Naive B cell (primary cell): ENCODE measurements around the gene C5orf46. TPM values are rescaled to one million over a fixed set of nuclear protein-coding genes. Genes with fewer than 3 reads are reported as not detected.
A peak's percentile ranks its signal among the peaks of the same experiment; 100 is the strongest.

ENCODE experiments used
- ATAC-seq, 2 donors: fragments of 150-1000 bp; cut with Tn5 transposase; 2 replicates each; pipeline ENCODE4 v1.10.0; 2021; ENCODE audit warnings: low read depth in 2 of 2, mild to moderate bottlenecking in 2 of 2, moderate library complexity in 2 of 2
- DNase-seq: peaks from one replicate; pipeline ENCODE4 v3.0.0; 2022
- H3K27ac Mint-ChIP-seq, 6 donors: one replicate each; pipeline ENCODE4 v1.8.0; 2020 to 2022; ENCODE audit warnings: mild to moderate bottlenecking in 6 of 6, mixed read lengths in 6 of 6, moderate library complexity in 5 of 6, inconsistent platforms in 2 of 6
- H3K27me3 Mint-ChIP-seq, 3 donors: one replicate each; pipeline ENCODE4 v1.8.0; 2021 to 2022; ENCODE audit warnings: mixed read lengths in 3 of 3, mild to moderate bottlenecking in 1 of 3
- H3K36me3 Mint-ChIP-seq, 2 donors: one replicate each; pipeline ENCODE4 v1.8.0; 2020 to 2022; ENCODE audit warnings: mixed read lengths in 2 of 2, inconsistent platforms in 1 of 2, mild to moderate bottlenecking in 1 of 2
- H3K4me1 Mint-ChIP-seq, 3 donors: one replicate each; pipeline ENCODE4 v1.8.0; 2020 to 2022; ENCODE audit warnings: mixed read lengths in 3 of 3, inconsistent platforms in 1 of 3, mild to moderate bottlenecking in 1 of 3, moderate library complexity in 1 of 3
- H3K4me3 Mint-ChIP-seq, 8 donors: one replicate each; pipeline ENCODE4 v1.8.0; 2020 to 2022; ENCODE audit warnings: mild to moderate bottlenecking in 8 of 8, mixed read lengths in 8 of 8, moderate library complexity in 8 of 8, inconsistent platforms in 2 of 8
- H3K9me3 Mint-ChIP-seq, 7 donors: one replicate each; pipeline ENCODE4 v1.8.0; 2020 to 2022; ENCODE audit warnings: mixed read lengths in 7 of 7, mild to moderate bottlenecking in 5 of 7, inconsistent platforms in 2 of 7, moderate library complexity in 1 of 7
- polyA plus RNA-seq, 6 donors: library from polyadenylated mRNA; unstranded; fragments of 300-500 nt; fragmentation: Illumina TruSeq; gene quantifications; one replicate each; pipeline ENCODE4 v1.2.3, GENCODE V29; 2021; ENCODE audit warnings: low read depth in 6 of 6

The C5orf46 gene
- polyA plus RNA-seq, 6 donors from 2014 or later = not detected

- Mint-ChIP-seq H3K4me3 (no peak overlapping the region), H3K27me3 (peaks cover 0 to 8% (median 6%) of the 10 kb centered on the region in 3 donors), H3K27ac (no peak overlapping the region), H3K4me1 (no peaks in the 10 kb centered on the region), H3K9me3 (no peaks in the 10 kb centered on the region), H3K36me3 (no peaks in the 10 kb centered on the region)
- ATAC-seq (no peak), DNase-seq (no peak)
These were observed 42.7 kb downstream of the C5orf46 start for GRCh38 chr5:147863454-147864158.

- Mint-ChIP-seq H3K27me3 (peaks cover 0 to 4% (median 0%) of the 10 kb centered on the region in 3 donors), H3K27ac (no peak overlapping the region), H3K4me3 (no peak overlapping the region), H3K9me3 (no peaks in the 10 kb centered on the region), H3K36me3 (no peaks in the 10 kb centered on the region), H3K4me1 (no peaks in the 10 kb centered on the region)
- DNase-seq (no peak), ATAC-seq (no peak)
These were observed 45.7 kb downstream of the C5orf46 start for GRCh38 chr5:147860641-147861025.

- Mint-ChIP-seq H3K27ac (no peak overlapping the region), H3K9me3 (no peaks in the 10 kb centered on the region), H3K4me3 (no peak overlapping the region), H3K4me1 (no peaks in the 10 kb centered on the region), H3K27me3 (peaks cover 0 to 5% (median 4%) of the 10 kb centered on the region in 3 donors), H3K36me3 (no peaks in the 10 kb centered on the region)
- ATAC-seq (no peak), DNase-seq (no peak)
These were observed 46.2 kb downstream of the C5orf46 start for GRCh38 chr5:147859962-147860640.

- H3K27ac Mint-ChIP-seq = peak overlapping the region in 1 of 6 donors; percentile 34
- H3K36me3 Mint-ChIP-seq = no peaks in the 10 kb centered on the region
These were observed 47.8 kb downstream of the C5orf46 start for GRCh38 chr5:147858565-147858964.

GRCh38 chr5:147857302-147858129 is 48.8 kb downstream of the C5orf46 start:
- ATAC-seq (no peak), DNase-seq (peak; percentile 0)
- Mint-ChIP-seq H3K27me3 (peaks cover 4 to 8% (median 7%) of the 10 kb centered on the region in 3 donors), H3K27ac (no peak overlapping the region), H3K4me1 (no peaks in the 10 kb centered on the region), H3K4me3 (no peak overlapping the region), H3K9me3 (no peaks in the 10 kb centered on the region), H3K36me3 (no peaks in the 10 kb centered on the region)

More at GRCh38 chr5:147858565-147858964, 47.8 kb downstream of the C5orf46 start:
- ATAC-seq (no peak), DNase-seq (no peak)
- Mint-ChIP-seq H3K9me3 (no peaks in the 10 kb centered on the region), H3K4me3 (no peak overlapping the region), H3K4me1 (no peaks in the 10 kb centered on the region), H3K27me3 (peaks cover 4 to 7% (median 7%) of the 10 kb centered on the region in 3 donors)

GRCh38 chr5:147856801-147857200 is 49.5 kb downstream of the C5orf46 start:
- Mint-ChIP-seq H3K4me1 (no peaks in the 10 kb centered on the region), H3K27ac (no peak overlapping the region), H3K9me3 (no peaks in the 10 kb centered on the region), H3K27me3 (peaks cover 4 to 8% (median 7%) of the 10 kb centered on the region in 3 donors), H3K4me3 (no peak overlapping the region), H3K36me3 (no peaks in the 10 kb centered on the region)
- ATAC-seq (no peak), DNase-seq (no peak)

- H3K9me3 Mint-ChIP-seq = no peaks in the 10 kb centered on the region
- no peaks in the 10 kb centered on the region for H3K36me3 Mint-ChIP-seq
- no peaks in the 10 kb centered on the region for H3K4me1 Mint-ChIP-seq
- ATAC-seq = no peak
- no peak overlapping the region for H3K4me3 Mint-ChIP-seq
- DNase-seq = no peak
- no peak overlapping the region for H3K27ac Mint-ChIP-seq
- peaks cover 4 to 8% (median 7%) of the 10 kb centered on the region in 3 donors for H3K27me3 Mint-ChIP-seq
These were observed 50.6 kb downstream of the C5orf46 start for GRCh38 chr5:147855774-147856069.

- no peaks in the 10 kb centered on the region for H3K9me3 Mint-ChIP-seq
- no peak overlapping the region for H3K27ac Mint-ChIP-seq
- H3K27me3 Mint-ChIP-seq = peaks cover 4 to 8% (median 7%) of the 10 kb centered on the region in 3 donors
- ATAC-seq = no peak
- no peak overlapping the region for H3K4me3 Mint-ChIP-seq
- no peaks in the 10 kb centered on the region for H3K36me3 Mint-ChIP-seq
- H3K4me1 Mint-ChIP-seq = no peaks in the 10 kb centered on the region
- no peak for DNase-seq
These were observed 51.2 kb downstream of the C5orf46 start for GRCh38 chr5:147854894-147855773.

- Mint-ChIP-seq H3K36me3 (no peaks in the 10 kb centered on the region), H3K4me1 (no peaks in the 10 kb centered on the region), H3K9me3 (no peaks in the 10 kb centered on the region), H3K4me3 (no peak overlapping the region), H3K27me3 (peaks cover 4 to 11% (median 8%) of the 10 kb centered on the region in 3 donors), H3K27ac (no peak overlapping the region)
- ATAC-seq = no peak
- DNase-seq = no peak
These were observed 52.0 kb downstream of the C5orf46 start for GRCh38 chr5:147854331-147854730.

- no peaks in the 10 kb centered on the region for H3K9me3 Mint-ChIP-seq
- DNase-seq (no peak), ATAC-seq (no peak)
- no peaks in the 10 kb centered on the region for H3K4me1 Mint-ChIP-seq
- peaks cover 4 to 15% (median 8%) of the 10 kb centered on the region in 3 donors for H3K27me3 Mint-ChIP-seq
- no peak overlapping the region for H3K27ac Mint-ChIP-seq
- H3K36me3 Mint-ChIP-seq = no peaks in the 10 kb centered on the region
- H3K4me3 Mint-ChIP-seq = no peak overlapping the region
These were observed 52.9 kb downstream of the C5orf46 start for GRCh38 chr5:147853372-147853987.

- H3K27ac Mint-ChIP-seq = no peak overlapping the region
- no peak for ATAC-seq
- peaks cover 4 to 15% (median 7%) of the 10 kb centered on the region in 3 donors for H3K27me3 Mint-ChIP-seq
- no peak overlapping the region for H3K4me3 Mint-ChIP-seq
- H3K4me1 Mint-ChIP-seq = no peaks in the 10 kb centered on the region
- H3K36me3 Mint-ChIP-seq = no peaks in the 10 kb centered on the region
- H3K9me3 Mint-ChIP-seq = no peaks in the 10 kb centered on the region
- no peak for DNase-seq
These were observed 54.0 kb downstream of the C5orf46 start for GRCh38 chr5:147852365-147852764.

GRCh38 chr5:147851578-147851977 is 54.8 kb downstream of the C5orf46 start:
- ATAC-seq (no peak), DNase-seq (no peak)
- Mint-ChIP-seq H3K4me3 (no peak overlapping the region), H3K27me3 (peaks cover 4 to 15% (median 6%) of the 10 kb centered on the region in 3 donors), H3K9me3 (no peaks in the 10 kb centered on the region), H3K27ac (no peak overlapping the region), H3K36me3 (no peaks in the 10 kb centered on the region), H3K4me1 (no peaks in the 10 kb centered on the region)

GRCh38 chr5:147849226-147849625 is 57.1 kb downstream of the C5orf46 start:
- ATAC-seq = no peak
- Mint-ChIP-seq H3K9me3 (no peaks in the 10 kb centered on the region), H3K27ac (no peak overlapping the region), H3K4me1 (no peaks in the 10 kb centered on the region), H3K27me3 (peaks cover under 1 to 17% (median 6%) of the 10 kb centered on the region in 3 donors), H3K4me3 (no peak overlapping the region), H3K36me3 (no peaks in the 10 kb centered on the region)
- no peak for DNase-seq
